Pancreas (tissue), 10 donors: ENCODE data around the gene LSM7. TPM values are rescaled to one million over a fixed set of nuclear protein-coding genes. Genes with fewer than 3 reads are reported as not detected.

Source experiments
- ATAC-seq, 4 donors: fragments of 200-7000 bp; cut with Tn5 transposase; one replicate each; pipeline versions ENCODE4 v1.8.0 to v1.9.1; 2020; ENCODE audit warnings: mild to moderate bottlenecking in 4 of 4, moderate library complexity in 4 of 4
- DNase-seq, 6 donors: peaks; one replicate each; pipeline ENCODE4 v3.0.0-alpha.2; 2020
- FAIRE-seq: peaks from 2 replicates; lab custom pipeline; 2012; peaks lifted over from hg19 to GRCh38; lab: Jason Lieb, UNC
- H3K27ac ChIP-seq, 4 donors: fragments of 200-600 bp; sonication (generic); 1 replicate in 3 of 4; 2 replicates in 1 of 4; pipeline versions ENCODE4 v1.5.0 to v1.8.0; 2020
- H3K27me3 ChIP-seq, 4 donors: fragments of 200-600 bp; one replicate each; pipeline ENCODE4 v1.8.0; 2021
- H3K36me3 ChIP-seq, 3 donors: fragments of 200-600 bp; sonication (generic) in 1 of 3; one replicate each; pipeline versions ENCODE4 v1.5.0 to v1.8.0; 2020 to 2021
- H3K4me1 ChIP-seq, 3 donors: fragments of 200-600 bp; one replicate each; pipeline ENCODE4 v1.8.0; 2021
- H3K4me3 ChIP-seq, 4 donors: fragments of 200-600 bp; sonication (generic) in 2 of 4; one replicate each; pipeline versions ENCODE4 v1.5.0 to v1.8.0; 2020 to 2021
- H3K9me3 ChIP-seq, 4 donors: fragments of 200-600 bp; one replicate each; pipeline ENCODE4 v1.8.0; 2021
- CTCF ChIP-seq, 4 donors: fragments of 200-600 bp; sonication (generic) in 3 of 4; IDR thresholded peaks; one replicate each; pipeline versions ENCODE4 v1.5.0 to v1.8.0; 2021; ENCODE audit warnings: antibody characterized with exemption in 4 of 4
- WGBS, 2 donors: extraction: QIAGEN DNeasy Blood & Tissue Kit; methylation state at CpG; one replicate each; pipeline ENCODE4 v1.1.7; 2013; 5-methylcytosine and 5-hydroxymethylcytosine counted together
- intact Hi-C, 3 donors: fragments of 100-400 bp; cut with DNase I; formaldehyde crosslinking; loops; one replicate each; pipeline versions ENCODE4 v1.11.1 to v1.14.2; 2022
- polyA plus RNA-seq, 2 donors: library from polyadenylated mRNA; stranded (reverse); fragments of 200-250 nt; gene quantifications; one replicate each; pipeline ENCODE4 v1.2.3, GENCODE V29; 2013
- total RNA-seq, 6 donors: library from RNA; stranded (reverse); fragmentation: NEBNext Ultra II Directional in 4 of 6; extraction: Animal tissue kit (Norgen Biotek cat#: 25700) in 4 of 6; gene quantifications; one replicate each; pipeline versions ENCODE4 v1.2.1 to v1.2.4, GENCODE V29; 2021 to 2023
- donor health status: healthy with polysubstance abuse.
- donor health status: DM: no; HTN: no; CAD: no; lungs with moderate emphysema.
- donor health status: DM: no; HTN: no; CAD: no.
- donor health status: control.
- donor health status: control.
- donor health status: Bipolar disorder and iron deficiency.
- donor health status: DM: yes; HTN: yes; CAD: no.
- donor health status: DM: no; HTN: no; CAD: no.
- donor health status: DM: no; HTN: no; CAD: no.
- donor health status: DM: yes; HTN: yes; CAD: no.

Gene LSM7
- total and polyA plus RNA-seq, 8 donors = 18.3 to 170 (median 30.9) TPM

GRCh38 chr19:2320939-2321338 is 7.4 kb downstream of the LSM7 start:
- Histone ChIP-seq H3K9me3 (no peaks in the 10 kb centered on the region), H3K4me1 (no peaks in the 10 kb centered on the region), H3K4me3 (no peak overlapping the region), H3K27ac (no peak overlapping the region), H3K36me3 (peaks cover 0 to 8% (median 0%) of the 10 kb centered on the region in 3 donors), H3K27me3 (no peaks in the 10 kb centered on the region)
- WGBS, 2 donors = 89 to 95% methylated on average over 12 of the region's 12 CpGs
- DNase-seq = no peak
- no peak for ATAC-seq
- intact Hi-C loops = no loop called here
- TF ChIP-seq CTCF (IDR thresholded peaks at IDR 0.05) = no peak
- FAIRE-seq = no peak

- Histone ChIP-seq H3K9me3 (no peaks in the 10 kb centered on the region), H3K27ac (no peak overlapping the region), H3K4me1 (no peaks in the 10 kb centered on the region), H3K27me3 (no peaks in the 10 kb centered on the region), H3K4me3 (no peak overlapping the region), H3K36me3 (peaks cover 0 to 8% (median 0%) of the 10 kb centered on the region in 3 donors)
- no peak for TF ChIP-seq CTCF (IDR thresholded peaks at IDR 0.05)
- ATAC-seq = no peak
- WGBS, 2 donors = 80 to 81% methylated on average over 12 of the region's 12 CpGs
- intact Hi-C loops = no loop called here
- no peak for FAIRE-seq
- DNase-seq = no peak
Measured at GRCh38 chr19:2320049-2320448, 8.3 kb downstream of the LSM7 start.

DNA sequence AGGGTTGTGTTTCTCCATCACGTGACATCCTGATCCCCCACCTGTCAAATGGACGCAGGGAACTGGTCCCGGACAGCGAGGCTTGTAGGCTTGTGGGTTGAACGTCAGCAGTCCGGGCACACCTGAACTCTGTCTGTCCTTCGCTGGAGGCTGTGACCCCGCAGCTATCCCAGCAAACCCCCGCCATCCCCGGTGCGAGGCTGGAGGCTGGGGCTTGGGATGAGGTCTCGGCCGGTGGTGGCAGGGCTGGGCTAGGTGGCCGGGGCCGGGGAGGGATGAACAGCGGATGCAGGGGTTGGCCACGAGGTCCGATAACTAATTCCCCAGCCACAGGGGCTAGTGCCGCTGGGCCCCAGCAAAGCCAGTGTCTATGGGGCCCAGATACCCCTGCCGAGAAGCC is 8.8 kb downstream of the LSM7 start:
- Histone ChIP-seq H3K27me3 (no peaks in the 10 kb centered on the region), H3K4me1 (no peaks in the 10 kb centered on the region), H3K4me3 (no peak overlapping the region), H3K27ac (no peak overlapping the region), H3K36me3 (peaks cover 0 to 8% (median 0%) of the 10 kb centered on the region in 3 donors), H3K9me3 (no peaks in the 10 kb centered on the region)
- ATAC-seq = no peak
- peak in 1 of 6 donors; percentile 60 for DNase-seq
- 92 to 93% methylated on average over 20 of the region's 20 CpGs for WGBS, 2 donors
- no peak for FAIRE-seq
- TF ChIP-seq CTCF (IDR thresholded peaks at IDR 0.05) = no peak
- intact Hi-C loops = no loop called here

DNA sequence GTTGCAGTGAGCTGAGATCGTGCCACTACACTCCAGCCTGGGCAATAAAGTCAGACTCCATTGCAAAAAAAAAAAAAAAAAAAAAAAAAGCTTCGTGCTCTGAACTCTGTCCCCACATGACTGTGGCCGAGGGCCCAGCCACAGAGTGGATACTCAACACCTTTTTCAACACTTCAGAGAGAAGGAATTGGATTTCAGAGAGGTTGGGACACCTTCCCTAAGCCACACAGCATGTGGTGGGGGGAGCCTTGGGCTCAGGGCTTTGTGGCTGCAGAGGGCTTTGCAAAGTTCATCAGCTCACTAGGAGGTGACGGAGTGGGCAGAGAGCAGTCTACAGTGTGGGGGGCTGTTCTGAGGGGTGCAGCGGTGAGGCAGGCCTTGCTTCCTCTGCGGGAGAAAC is 9.5 kb downstream of the LSM7 start:
- no peaks in the 10 kb centered on the region for H3K27me3 ChIP-seq
- no peaks in the 10 kb centered on the region for H3K4me1 ChIP-seq
- intact Hi-C loops = no loop called here
- no peaks in the 10 kb centered on the region for H3K9me3 ChIP-seq
- DNase-seq (no peak), ATAC-seq (no peak), FAIRE-seq (no peak)
- no peak overlapping the region for H3K27ac ChIP-seq
- H3K36me3 ChIP-seq = peaks cover 0 to 8% (median 0%) of the 10 kb centered on the region in 3 donors
- no peak overlapping the region for H3K4me3 ChIP-seq
- 76 to 94% methylated on average over 6 of the region's 6 CpGs for WGBS, 2 donors
- TF ChIP-seq CTCF (IDR thresholded peaks at IDR 0.05) = no peak

- WGBS, 2 donors = 83 to 85% methylated on average over 24 to 25 of the region's 25 CpGs
- FAIRE-seq (no peak), ATAC-seq (no peak), DNase-seq (peak in 1 of 6 donors; percentile 48)
- Histone ChIP-seq H3K27me3 (no peaks in the 10 kb centered on the region), H3K4me1 (no peaks in the 10 kb centered on the region), H3K27ac (no peak overlapping the region), H3K36me3 (peaks cover 0 to 3% (median 0%) of the 10 kb centered on the region in 3 donors), H3K9me3 (no peaks in the 10 kb centered on the region), H3K4me3 (no peak overlapping the region)
- TF ChIP-seq CTCF (IDR thresholded peaks at IDR 0.05) = no peak
- intact Hi-C loops = no loop called here
Measured at GRCh38 chr19:2317756-2318155, 10.6 kb downstream of the LSM7 start.
